Right lobe of liver (tissue), 6 donors: Measurements from ENCODE around the gene SEC11A. TPM values are rescaled to one million over a fixed set of nuclear protein-coding genes. Genes with fewer than 3 reads are reported as not detected.

Experiments
- ATAC-seq, 4 donors: fragments of 200-7000 bp; cut with Tn5 transposase; one replicate each; pipeline ENCODE4 v1.9.1; 2020; ENCODE audit warnings: mild to moderate bottlenecking in 4 of 4, moderate library complexity in 4 of 4
- DNase-seq, 3 donors: peaks; one replicate each; pipeline ENCODE4 v3.0.0-alpha.2; 2020
- H3K27ac ChIP-seq, 3 donors: fragments of 200-600 bp; one replicate each; pipeline ENCODE4 v1.8.0; 2022
- H3K27me3 ChIP-seq, 2 donors: fragments of 200-600 bp; one replicate each; pipeline ENCODE4 v1.8.0; 2022
- H3K36me3 ChIP-seq, 4 donors: fragments of 200-600 bp; sonication (generic) in 1 of 4; one replicate each; pipeline versions ENCODE4 v1.5.1 to v1.8.0; 2017 to 2022; ENCODE audit warnings: control low read depth in 1 of 4
- H3K4me1 ChIP-seq, 4 donors: fragments of 200-600 bp; sonication (generic) in 1 of 4; one replicate each; pipeline versions ENCODE4 v1.5.1 to v1.8.0; 2017 to 2022; ENCODE audit warnings: control low read depth in 1 of 4
- H3K4me3 ChIP-seq, 3 donors: fragments of 200-600 bp; one replicate each; pipeline ENCODE4 v1.8.0; 2022
- H3K9me3 ChIP-seq, 4 donors: fragments of 200-600 bp; sonication (generic) in 1 of 4; one replicate each; pipeline versions ENCODE4 v1.5.1 to v1.8.0; 2017 to 2022; ENCODE audit warnings: control low read depth in 1 of 4
- CTCF ChIP-seq, 4 donors: fragments of 200-600 bp in 3 of 4; fragments of 450-650 bp in 1 of 4; IDR thresholded peaks; one replicate each; pipeline versions ENCODE4 v1.5.1 to v1.8.0; 2016 to 2022; ENCODE audit warnings: antibody characterized with exemption in 4 of 4, mild to moderate bottlenecking in 2 of 4
- POLR2A ChIP-seq: fragments of 450-650 bp; IDR thresholded peaks from one replicate; pipeline ENCODE4 v1.6.1; 2017; ENCODE audit warnings: antibody characterized with exemption, mild to moderate bottlenecking
- WGBS: methylation state at CpG from one replicate; pipeline ENCODE4 v1.1.6; 2018; ENCODE audit warnings: low coverage, low lambda C conversion rate; ENCODE audit not compliant: insufficient coverage; ENCODE audit errors: missing lambda C conversion rate; 5-methylcytosine and 5-hydroxymethylcytosine counted together
- intact Hi-C, 2 donors: fragments of 100-400 bp; cut with DNase I; formaldehyde crosslinking; loops; one replicate each; pipeline versions ENCODE4 v1.11.2 to v1.14.1; 2022
- total RNA-seq, 6 experiments: library from RNA; depleted of rRNA in 2 of 6; stranded (reverse); fragments of >200 nt in 2 of 6; fragmentation: NEBNext Ultra II Directional in 3 of 6; extraction: Animal tissue kit (Norgen Biotek cat#: 25700) in 3 of 6; gene quantifications; one replicate each; pipeline versions ENCODE4 v1.1.0 to v1.2.4, GENCODE V29; 2016 to 2023
- donor health status: DM: no; HTN: yes; CAD: no.
- donor health status: DM: no; HTN: no; CAD: no.
- donor health status: DM: no; HTN: no; CAD: no.
- donor health status: DM: no; HTN: yes; CAD: no.
- donor health status: DM: no; HTN: yes; CAD: no.

Gene SEC11A
- total RNA-seq, 6 experiments from 2014 or later = 58.7 to 71.5 (median 65.3) TPM

- Histone ChIP-seq H3K36me3 (no peaks in the 10 kb centered on the region), H3K9me3 (no peaks in the 10 kb centered on the region), H3K27me3 (no peaks in the 10 kb centered on the region), H3K27ac (peak overlapping the region in 1 of 3 donors; percentile 29), H3K4me1 (no peaks in the 10 kb centered on the region), H3K4me3 (no peak overlapping the region)
- WGBS = 57% methylated on average over 1 of the region's 1 CpG
- DNase-seq = no peak
- intact Hi-C loops = no loop called here
- peak; percentile 70 to 82 (median 80) for ATAC-seq
- TF ChIP-seq CTCF (IDR thresholded peaks at IDR 0.05) = no peak
- no peak for TF ChIP-seq POLR2A
Observed at GRCh38 chr15:84725001-84725491, 9.1 kb upstream of the SEC11A start.

- Histone ChIP-seq H3K9me3 (no peaks in the 10 kb centered on the region), H3K4me3 (no peak overlapping the region), H3K27me3 (no peaks in the 10 kb centered on the region), H3K36me3 (no peaks in the 10 kb centered on the region), H3K27ac (no peak overlapping the region), H3K4me1 (no peaks in the 10 kb centered on the region)
- WGBS = 80% methylated on average over 1 of the region's 2 CpGs
- DNase-seq (no peak), ATAC-seq (no peak)
- intact Hi-C loops = no loop called here
- TF ChIP-seq POLR2A (no peak), CTCF (IDR thresholded peaks at IDR 0.05) (no peak)
Observed at GRCh38 chr15:84722628-84723027, 6.7 kb upstream of the SEC11A start.

GRCh38 chr15:84721371-84721770, 5.4 kb upstream of the SEC11A start:
- no peaks in the 10 kb centered on the region for H3K36me3 ChIP-seq
- no peaks in the 10 kb centered on the region for H3K27me3 ChIP-seq
- H3K4me1 ChIP-seq = no peaks in the 10 kb centered on the region
- 69% methylated on average over 2 of the region's 2 CpGs for WGBS
- ATAC-seq (no peak), DNase-seq (no peak)
- no peak overlapping the region for H3K27ac ChIP-seq
- no peak overlapping the region for H3K4me3 ChIP-seq
- no peak for TF ChIP-seq CTCF (IDR thresholded peaks at IDR 0.05)
- no peak for TF ChIP-seq POLR2A
- intact Hi-C loops = no loop called here
- no peaks in the 10 kb centered on the region for H3K9me3 ChIP-seq

GRCh38 chr15:84715441-84716035, 401 bp downstream of the SEC11A start:
- intact Hi-C loops = loop anchor here in 1 of 2 donors (10.0 kb wide), 1 partner anchor 61 kb away; the partner anchor contains the start of genes NMB and WDR73
- peak overlapping the region; percentile 77 to 88 (median 86) for H3K4me3 ChIP-seq
- TF ChIP-seq CTCF (IDR thresholded peaks at IDR 0.05) = no peak
- TF ChIP-seq POLR2A = no peak
- no peaks in the 10 kb centered on the region for H3K9me3 ChIP-seq
- peak in 2 of 3 donors; percentile 34 to 50 for DNase-seq
- H3K27ac ChIP-seq = peak overlapping the region; percentile 60 to 89 (median 80)
- WGBS = 0% methylated on average over 29 of the region's 36 CpGs
- H3K27me3 ChIP-seq = no peaks in the 10 kb centered on the region
- peaks cover 0 to 8% (median 0%) of the 10 kb centered on the region in 4 donors for H3K36me3 ChIP-seq
- peak; percentile 5 to 17 (median 12) for ATAC-seq
- H3K4me1 ChIP-seq = peaks cover 0 to 15% (median 5%) of the 10 kb centered on the region in 4 donors
